Large intestine (tissue), 3 donors: ENCODE data around the gene TIMELESS. TPM values are rescaled to one million over a fixed set of nuclear protein-coding genes. Genes with fewer than 3 reads are reported as not detected.

ENCODE experiments used
- DNase-seq, 2 donors: peaks; one replicate each; pipeline versions ENCODE4 v3.0.0 to v3.0.0-alpha.2; 2013
- H3K27ac ChIP-seq: one replicate; pipeline ENCODE4 v1.5.1; 2013; ENCODE audit warnings: low read length
- H3K27me3 ChIP-seq: 2 replicates; pipeline ENCODE4 v1.6.1; 2013; ENCODE audit warnings: low read length; ENCODE audit not compliant: control insufficient read depth, insufficient read depth
- H3K36me3 ChIP-seq: 2 replicates; pipeline ENCODE4 v1.6.1; 2013; ENCODE audit warnings: low read length; ENCODE audit not compliant: control insufficient read depth, insufficient read depth
- H3K4me1 ChIP-seq: one replicate; pipeline ENCODE4 v1.6.1; 2013; ENCODE audit warnings: low read length; ENCODE audit not compliant: control insufficient read depth, insufficient read depth
- H3K4me3 ChIP-seq: one replicate; pipeline ENCODE4 v1.5.1; 2013; ENCODE audit warnings: low read length
- H3K9me3 ChIP-seq: one replicate; pipeline ENCODE4 v1.6.1; 2013; ENCODE audit warnings: mild to moderate bottlenecking, low read depth, low read length, moderate library complexity; ENCODE audit not compliant: control insufficient read depth
- WGBS: methylation state at CpG from one replicate; pipeline ENCODE4 v1.1.5; 2013; ENCODE audit warnings: low lambda C conversion rate; ENCODE audit not compliant: insufficient coverage; 5-methylcytosine and 5-hydroxymethylcytosine counted together
- polyA plus RNA-seq: library from polyadenylated mRNA; unstranded; fragments of 120-200 nt; gene quantifications from one replicate; pipeline ENCODE4 v1.2.1, GENCODE V29; 2013

The TIMELESS gene
- polyA plus RNA-seq, 1 donor, result 21.4 TPM

DNA sequence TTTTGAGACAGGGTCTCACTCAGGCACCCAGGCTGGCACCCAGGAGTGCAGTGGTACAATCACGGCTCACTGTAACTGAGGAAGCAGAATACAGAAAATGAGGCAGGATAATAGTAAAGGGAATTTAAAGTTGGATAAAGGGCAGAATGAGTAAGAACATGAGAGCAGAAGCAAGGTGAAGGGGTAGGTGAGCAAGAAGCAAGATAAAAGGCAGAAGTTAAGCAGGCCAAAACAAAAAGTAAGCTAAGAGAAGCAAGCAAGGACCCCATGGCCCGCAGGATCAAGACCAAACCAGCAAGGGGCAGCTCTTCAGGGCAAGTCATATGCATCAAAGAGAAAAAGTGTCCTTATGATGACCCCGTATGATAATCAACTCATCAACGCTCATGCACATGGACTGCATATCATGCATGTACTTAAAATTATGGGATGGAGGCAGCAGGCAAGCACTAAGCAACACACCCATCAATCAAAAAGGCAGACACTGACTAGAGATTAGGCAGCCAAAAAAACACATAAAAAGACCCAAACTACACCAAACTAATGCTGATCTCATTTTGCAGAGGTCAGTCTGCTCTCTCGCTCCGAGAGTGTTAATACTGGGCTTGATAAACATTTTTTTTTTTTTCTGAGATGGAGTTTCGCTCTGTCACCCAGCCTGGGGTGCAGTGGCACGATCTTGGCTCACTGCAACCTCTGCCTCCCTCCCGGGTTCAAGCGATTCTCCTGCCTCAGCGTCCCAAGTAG, 11.6 kb downstream of the TIMELESS start:
- WGBS, result no CpG with 5 or more reads among the region's 11 CpGs
- no peak overlapping the region for H3K4me3 ChIP-seq
- DNase-seq, result no peak
- no peaks in the 10 kb centered on the region for H3K27me3 ChIP-seq
- no peaks in the 10 kb centered on the region for H3K4me1 ChIP-seq
- H3K36me3 ChIP-seq, result peaks cover 9% of the 10 kb centered on the region
- no peaks in the 10 kb centered on the region for H3K9me3 ChIP-seq
- H3K27ac ChIP-seq, result no peak overlapping the region

DNA sequence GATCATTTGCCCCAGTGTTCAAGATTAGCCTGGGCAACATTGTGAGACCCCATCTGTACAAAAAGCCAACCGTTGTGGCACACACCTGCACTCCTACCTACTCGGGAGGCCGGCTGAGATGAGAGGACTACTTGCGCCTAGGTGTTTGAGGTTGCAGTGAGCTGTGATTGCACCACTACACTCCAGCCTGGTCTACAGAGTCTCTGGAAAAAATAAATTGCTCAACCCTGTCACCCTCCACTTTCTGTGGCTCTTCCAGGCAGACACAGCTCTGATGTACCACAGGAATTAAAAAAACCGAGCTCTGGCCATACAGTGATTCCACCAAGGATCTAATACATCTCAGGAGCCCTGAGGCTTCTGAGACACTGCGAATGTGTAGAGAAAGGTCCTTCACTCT, 14.4 kb downstream of the TIMELESS start:
- H3K4me1 ChIP-seq, result no peaks in the 10 kb centered on the region
- no peak overlapping the region for H3K4me3 ChIP-seq
- H3K27ac ChIP-seq, result no peak overlapping the region
- H3K27me3 ChIP-seq, result no peaks in the 10 kb centered on the region
- no CpG with 5 or more reads among the region's 6 CpGs for WGBS
- no peaks in the 10 kb centered on the region for H3K9me3 ChIP-seq
- no peak for DNase-seq
- peaks cover 23% of the 10 kb centered on the region for H3K36me3 ChIP-seq

GRCh38 chr12:56431850-56432249, 17.4 kb downstream of the TIMELESS start:
- Histone ChIP-seq H3K4me3 (no peak overlapping the region), H3K27me3 (no peaks in the 10 kb centered on the region), H3K36me3 (peaks cover 37% of the 10 kb centered on the region), H3K4me1 (no peaks in the 10 kb centered on the region), H3K9me3 (no peaks in the 10 kb centered on the region), H3K27ac (no peak overlapping the region)
- 93% methylated on average over 3 of the region's 3 CpGs for WGBS
- no peak for DNase-seq

GRCh38 chr12:56431288-56431687, 17.9 kb downstream of the TIMELESS start:
- 100% methylated on average over 1 of the region's 11 CpGs for WGBS
- no peaks in the 10 kb centered on the region for H3K27me3 ChIP-seq
- H3K4me3 ChIP-seq, result no peak overlapping the region
- H3K36me3 ChIP-seq, result peaks cover 38% of the 10 kb centered on the region
- no peak overlapping the region for H3K27ac ChIP-seq
- no peaks in the 10 kb centered on the region for H3K4me1 ChIP-seq
- no peaks in the 10 kb centered on the region for H3K9me3 ChIP-seq
- no peak for DNase-seq

DNA sequence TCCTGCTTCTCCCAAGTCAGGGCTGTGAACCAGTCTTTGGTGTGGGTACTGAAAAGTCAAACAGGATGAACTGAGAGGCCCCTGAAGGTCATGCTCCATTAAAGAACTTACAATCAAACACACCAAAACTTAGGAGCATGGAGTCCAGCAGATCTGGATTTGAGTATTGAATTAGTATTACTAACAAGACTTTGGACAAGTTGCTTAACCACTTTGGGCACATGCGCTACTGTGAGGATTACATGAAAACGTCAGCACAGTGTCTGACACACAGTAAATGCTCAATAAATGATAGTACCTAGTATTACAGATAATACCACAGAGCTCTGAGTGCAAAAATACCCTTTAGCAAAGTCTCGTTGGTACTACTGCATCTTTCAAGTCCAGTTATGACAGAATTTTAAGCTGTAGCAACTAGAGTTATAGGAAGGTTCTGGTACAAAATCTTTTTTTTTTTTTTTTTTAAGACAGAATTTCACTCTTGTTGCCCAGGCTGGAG, 23.2 kb downstream of the TIMELESS start:
- H3K4me1 ChIP-seq, result no peaks in the 10 kb centered on the region
- H3K9me3 ChIP-seq, result no peaks in the 10 kb centered on the region
- peaks cover 59% of the 10 kb centered on the region for H3K36me3 ChIP-seq
- no peak overlapping the region for H3K4me3 ChIP-seq
- H3K27ac ChIP-seq, result no peak overlapping the region
- no peak for DNase-seq
- H3K27me3 ChIP-seq, result no peaks in the 10 kb centered on the region
- 100% methylated on average over 1 of the region's 3 CpGs for WGBS

- 100% methylated on average over 1 of the region's 1 CpG for WGBS
- Histone ChIP-seq H3K4me3 (no peak overlapping the region), H3K9me3 (no peaks in the 10 kb centered on the region), H3K27me3 (no peaks in the 10 kb centered on the region), H3K36me3 (peaks cover 60% of the 10 kb centered on the region), H3K27ac (no peak overlapping the region), H3K4me1 (no peaks in the 10 kb centered on the region)
- no peak for DNase-seq
These were observed 24.0 kb downstream of the TIMELESS start for GRCh38 chr12:56425193-56425592.

GRCh38 chr12:56420411-56420810, 28.8 kb downstream of the TIMELESS start:
- Histone ChIP-seq H3K4me3 (no peak overlapping the region), H3K36me3 (peaks cover 60% of the 10 kb centered on the region), H3K27me3 (no peaks in the 10 kb centered on the region), H3K27ac (no peak overlapping the region), H3K9me3 (no peaks in the 10 kb centered on the region), H3K4me1 (no peaks in the 10 kb centered on the region)
- WGBS, result 100% methylated on average over 1 of the region's 6 CpGs
- no peak for DNase-seq

DNA sequence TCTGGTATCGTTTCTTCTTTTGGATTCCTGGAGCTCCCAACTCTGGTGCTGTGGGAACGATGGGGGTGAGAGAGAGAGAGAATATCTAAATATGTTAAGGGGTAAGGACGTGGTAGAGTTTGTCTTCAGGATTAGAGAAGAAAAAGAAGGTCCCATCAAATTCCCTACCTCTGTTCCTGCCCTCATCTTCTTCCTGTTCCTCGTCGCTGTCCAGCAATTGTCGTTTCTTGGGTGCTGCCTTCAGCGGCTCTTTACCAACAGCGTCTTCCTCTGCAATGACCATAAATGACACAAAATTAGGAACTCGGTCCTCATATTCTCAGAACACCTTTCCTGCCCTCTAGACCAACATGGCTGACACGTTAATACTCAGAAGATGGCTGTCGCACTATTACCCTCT, 31.5 kb downstream of the TIMELESS start:
- Histone ChIP-seq H3K4me1 (no peaks in the 10 kb centered on the region), H3K27ac (no peak overlapping the region), H3K27me3 (no peaks in the 10 kb centered on the region), H3K9me3 (no peaks in the 10 kb centered on the region), H3K4me3 (no peak overlapping the region), H3K36me3 (peaks cover 43% of the 10 kb centered on the region)
- DNase-seq, result no peak
- WGBS, result 100% methylated on average over 1 of the region's 11 CpGs

DNA sequence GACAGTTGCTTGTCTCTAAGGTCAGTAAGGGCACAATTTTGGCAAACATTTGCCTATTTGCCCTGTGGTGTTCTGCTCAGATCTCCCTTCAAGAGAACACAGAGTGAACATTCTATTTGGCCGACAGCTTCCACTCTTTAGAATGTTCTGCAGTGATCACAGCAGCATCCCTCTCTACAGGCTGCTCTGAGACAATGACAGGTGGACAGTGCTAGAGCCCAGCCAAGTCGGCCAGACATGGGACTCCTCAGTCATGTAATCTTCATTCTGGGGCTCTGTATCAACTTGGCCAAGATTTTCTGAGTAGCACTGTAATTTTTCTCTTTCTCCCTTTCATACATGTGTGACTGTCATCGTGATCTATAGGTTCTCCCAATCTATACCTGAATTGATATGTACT, 34.8 kb downstream of the TIMELESS start:
- WGBS, result 40% methylated on average over 1 of the region's 3 CpGs
- DNase-seq, result no peak
- Histone ChIP-seq H3K9me3 (no peaks in the 10 kb centered on the region), H3K4me3 (no peak overlapping the region), H3K36me3 (peaks cover 16% of the 10 kb centered on the region), H3K27ac (no peak overlapping the region), H3K27me3 (no peaks in the 10 kb centered on the region), H3K4me1 (peaks cover under 1% of the 10 kb centered on the region)

DNA sequence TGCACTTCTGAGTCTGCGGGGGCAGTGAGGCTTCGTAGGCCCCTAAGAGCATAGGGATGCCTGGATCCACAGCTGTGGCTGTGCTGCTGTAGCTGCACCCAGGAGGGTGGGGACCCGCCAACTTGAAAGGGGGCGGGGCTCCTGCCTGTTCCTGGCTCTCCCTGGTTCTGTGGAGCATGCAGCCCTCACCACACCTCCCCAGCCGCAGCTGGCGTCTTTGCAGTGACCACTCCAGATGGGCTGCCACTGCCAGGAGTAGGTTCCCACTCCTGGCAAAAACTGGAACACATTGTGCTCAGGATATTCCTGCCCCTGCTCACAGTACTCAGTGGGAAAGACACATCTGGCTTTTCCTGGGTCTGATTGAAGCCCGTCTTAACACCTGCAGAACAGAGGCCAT, 35.8 kb downstream of the TIMELESS start:
- peaks cover 5% of the 10 kb centered on the region for H3K4me1 ChIP-seq
- no CpG with 5 or more reads among the region's 7 CpGs for WGBS
- DNase-seq, result no peak
- no peak overlapping the region for H3K4me3 ChIP-seq
- no peaks in the 10 kb centered on the region for H3K27me3 ChIP-seq
- no peaks in the 10 kb centered on the region for H3K9me3 ChIP-seq
- H3K36me3 ChIP-seq, result peaks cover 12% of the 10 kb centered on the region
- no peak overlapping the region for H3K27ac ChIP-seq
